ENCODE data around the gene ZBTB7A.

ZBTB7A gene

GRCh38 chr19:4052114-4052992 lies 14.3 kb downstream of the ZBTB7A start:
- no peak for DNase-seq

GRCh38 chr19:4051175-4052101 lies 15.3 kb downstream of the ZBTB7A start:
- DNase-seq: no peak

GRCh38 chr19:4049432-4049831 lies 17.3 kb downstream of the ZBTB7A start:
- no peak for DNase-seq

- DNase-seq: no peak
Observed at GRCh38 chr19:4046946-4047683, 19.6 kb downstream of the ZBTB7A start.

GRCh38 chr19:4046362-4046691 lies 20.4 kb downstream of the ZBTB7A start:
- DNase-seq: no peak

- no peak for DNase-seq
Observed at GRCh38 chr19:4045597-4046361, 20.9 kb downstream of the ZBTB7A start.

- no peak for DNase-seq
Observed at GRCh38 chr19:4044990-4045465, 21.7 kb downstream of the ZBTB7A start.

- DNase-seq: no peak
Observed at GRCh38 chr19:4043966-4044715, 22.6 kb downstream of the ZBTB7A start.

GRCh38 chr19:4043401-4043800 lies 23.3 kb downstream of the ZBTB7A start:
- DNase-seq: no peak

- no peak for DNase-seq
Observed at GRCh38 chr19:4042731-4043082, 24.0 kb downstream of the ZBTB7A start.

- DNase-seq: no peak
Observed at GRCh38 chr19:4042064-4042730, 24.5 kb downstream of the ZBTB7A start.

GRCh38 chr19:4038661-4039423 lies 27.9 kb downstream of the ZBTB7A start:
- no peak for DNase-seq

GRCh38 chr19:4038057-4038456 lies 28.6 kb downstream of the ZBTB7A start:
- DNase-seq: no peak

- no peak for DNase-seq
Observed at GRCh38 chr19:4037301-4037949, 29.3 kb downstream of the ZBTB7A start.

GRCh38 chr19:4036576-4037300 lies 30.0 kb downstream of the ZBTB7A start:
- no peak for DNase-seq

GRCh38 chr19:4035582-4035981 lies 31.1 kb downstream of the ZBTB7A start:
- no peak for DNase-seq

GRCh38 chr19:4035018-4035566 lies 31.6 kb downstream of the ZBTB7A start:
- no peak for DNase-seq

Data from NCI-H1092 (cell line).